Measurements from ENCODE around the gene MTHFS.
"Not testable (repeated sequence)": the region's sequence is repeated elsewhere in the genome, so short reads cannot be mapped to it uniquely, and the experiment has no call there.

MTHFS gene

DNA sequence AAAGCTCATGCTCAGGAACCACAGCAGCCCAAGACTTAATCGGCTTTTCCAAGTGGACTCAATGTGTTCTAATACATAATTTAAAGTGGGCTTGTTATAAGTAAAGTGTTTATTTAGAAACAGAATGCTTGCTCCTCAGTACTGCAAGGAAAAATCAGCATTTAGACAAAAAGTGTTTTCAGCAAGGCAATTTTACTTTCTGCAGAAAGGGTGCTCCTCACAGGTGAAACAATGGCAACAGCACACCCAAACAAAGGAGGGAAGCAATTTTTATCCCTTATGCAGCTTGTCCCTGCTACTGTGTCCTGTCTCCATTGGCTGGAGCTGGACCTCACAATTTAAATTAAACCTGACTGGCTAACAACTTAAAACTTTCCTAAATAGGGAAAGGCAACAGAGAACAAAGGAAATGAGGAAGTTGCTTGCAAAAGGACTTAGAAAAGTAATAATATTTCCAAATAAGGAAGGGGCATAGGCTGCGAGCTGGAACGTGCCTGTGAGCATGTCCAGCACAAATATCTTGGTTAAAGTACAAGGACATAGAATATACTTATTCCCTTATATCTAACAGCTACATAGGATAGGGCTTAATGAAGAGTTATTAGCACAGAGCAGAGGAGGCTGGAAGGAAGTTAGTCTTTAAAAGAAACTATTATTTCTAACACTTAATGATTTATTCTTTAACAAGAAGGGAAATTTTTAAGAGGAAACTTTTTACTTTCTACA, 19.1 kb upstream of the MTHFS start:
- DNase-seq (ENCODE audit: low read depth): not testable (repeated sequence)

DNA sequence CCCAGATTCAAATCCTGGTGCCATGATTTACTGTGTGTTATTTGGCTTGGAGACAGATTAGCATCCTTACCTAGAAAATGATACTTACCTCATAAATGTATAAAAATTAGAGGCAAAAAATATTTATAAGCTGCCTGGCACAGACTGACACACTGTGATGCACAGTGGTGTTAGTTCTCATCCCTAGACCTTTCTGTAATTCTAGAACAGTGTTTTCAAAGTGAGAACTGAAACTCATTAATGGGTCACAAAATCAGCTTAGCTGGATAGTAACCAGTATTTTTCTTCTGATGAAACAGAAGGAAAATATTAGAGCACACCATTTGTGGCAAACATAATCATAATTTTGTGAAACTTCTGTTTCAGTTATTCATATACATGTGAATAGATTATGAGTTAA, 17.9 kb upstream of the MTHFS start:
- DNase-seq (ENCODE audit: low read depth): no peak

DNA sequence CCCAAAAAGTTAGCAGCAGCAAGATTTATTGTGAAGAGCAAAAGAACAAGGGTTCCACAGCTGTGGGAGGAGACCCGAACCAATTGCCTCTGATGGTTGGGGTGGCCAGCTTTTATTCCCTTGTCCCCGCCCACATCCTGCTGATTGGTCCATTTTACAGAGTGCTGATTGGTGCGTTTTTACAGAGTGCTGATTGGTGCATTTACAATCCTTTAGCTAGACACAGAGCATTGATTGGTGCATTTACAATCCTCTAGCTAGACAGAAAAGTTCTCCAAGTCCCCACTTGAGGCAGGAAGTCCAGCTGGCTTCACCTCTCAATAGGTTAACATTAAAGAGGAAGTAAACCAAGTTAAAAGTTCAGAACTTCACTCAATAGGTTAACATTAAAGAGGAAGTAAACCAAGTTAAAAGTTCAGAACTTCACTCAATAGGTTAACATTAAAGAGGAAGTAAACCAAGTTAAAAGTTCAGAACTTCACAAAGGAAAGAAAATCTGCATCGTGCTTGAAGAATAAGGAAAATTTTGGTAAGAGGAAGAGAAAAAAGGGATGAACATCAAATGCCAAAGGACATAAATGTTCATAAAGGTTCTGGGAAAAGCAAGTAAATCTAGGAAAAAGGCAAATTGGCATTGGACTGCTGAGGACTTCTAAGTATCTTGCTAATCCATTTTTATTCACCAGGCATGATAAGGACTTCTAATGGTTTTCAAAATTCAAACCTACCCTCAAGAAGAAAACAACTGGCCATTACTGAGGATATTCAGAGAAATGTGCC, 12.9 kb upstream of the MTHFS start:
- not testable (repeated sequence) for DNase-seq (ENCODE audit: low read depth)

DNA sequence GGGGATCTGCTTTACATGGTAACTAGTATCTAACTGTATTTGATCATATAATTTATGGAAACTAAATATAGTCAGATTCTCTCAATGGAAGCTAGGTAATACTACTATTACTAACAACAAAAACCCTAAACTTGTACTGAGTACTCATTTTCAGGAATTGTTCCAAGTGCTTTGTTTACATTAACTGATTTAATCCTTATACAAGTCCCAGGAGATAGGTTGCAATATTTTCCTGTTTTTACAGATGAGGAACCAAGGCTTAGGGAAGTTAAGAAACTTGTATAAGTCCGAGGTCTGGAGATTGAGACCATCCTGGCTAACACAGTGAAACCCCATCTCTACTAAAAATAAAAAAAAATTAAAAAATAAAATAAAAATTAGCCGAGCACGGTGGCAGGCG, 7.5 kb upstream of the MTHFS start:
- no peak for DNase-seq (ENCODE audit: low read depth)

DNA sequence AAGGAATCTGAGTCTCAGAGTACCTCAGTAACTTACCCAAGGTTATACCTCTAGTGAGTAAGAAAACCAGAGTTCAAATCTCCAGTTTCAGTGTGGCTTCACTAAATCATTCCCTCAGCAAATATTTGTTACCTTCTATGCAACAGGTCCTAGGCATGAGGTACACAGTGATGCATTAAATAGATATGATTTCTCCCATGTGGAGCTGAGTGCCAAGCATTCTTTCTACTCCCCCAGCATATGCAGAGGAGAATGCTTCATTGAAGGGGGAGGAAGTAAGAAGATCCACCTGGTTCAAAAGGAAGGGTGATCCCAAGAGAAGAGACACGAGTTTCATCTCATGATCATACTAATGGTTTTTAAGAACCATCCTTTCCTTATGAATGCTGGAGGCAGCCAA, 6.8 kb upstream of the MTHFS start:
- no peak for DNase-seq (ENCODE audit: low read depth)

DNA sequence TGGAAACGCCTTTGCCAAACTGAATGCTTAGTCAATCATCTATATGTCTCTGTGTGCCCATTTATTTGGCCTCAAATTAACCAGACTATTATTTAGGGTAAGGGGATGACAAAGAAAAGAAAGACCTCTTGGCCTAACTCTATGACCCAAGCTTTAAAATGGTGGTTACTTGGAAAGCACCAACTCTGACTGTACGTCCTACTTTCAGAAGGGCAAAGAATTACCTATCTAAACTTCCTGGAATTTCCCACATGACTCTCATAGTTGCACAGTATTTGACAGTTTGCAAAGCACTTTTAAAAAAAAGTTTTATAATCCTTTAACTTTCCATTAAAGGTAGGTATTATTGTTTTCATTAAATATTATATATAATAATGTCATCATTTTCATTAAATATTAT, 6.3 kb upstream of the MTHFS start:
- no peak for DNase-seq (ENCODE audit: low read depth)

DNA sequence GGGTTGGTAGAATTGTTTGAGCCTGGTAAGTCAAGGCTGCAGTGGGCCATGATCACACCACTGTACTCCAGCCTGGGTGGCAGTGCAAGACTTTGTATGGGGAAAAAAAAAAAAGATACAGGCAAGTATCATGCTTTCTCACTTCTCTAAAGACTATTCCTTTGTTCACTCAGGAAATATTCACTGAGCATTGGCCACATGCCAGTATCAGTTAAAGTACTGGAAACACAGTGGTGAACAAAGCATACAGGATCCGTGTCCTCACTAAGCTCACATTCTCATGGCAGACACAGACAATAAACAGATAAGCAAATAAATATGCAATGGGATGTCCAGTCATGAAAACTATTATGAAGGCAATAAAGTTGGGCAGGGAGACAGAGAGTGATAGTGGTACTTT, 5.1 kb upstream of the MTHFS start:
- DNase-seq (ENCODE audit: low read depth): no peak

DNA sequence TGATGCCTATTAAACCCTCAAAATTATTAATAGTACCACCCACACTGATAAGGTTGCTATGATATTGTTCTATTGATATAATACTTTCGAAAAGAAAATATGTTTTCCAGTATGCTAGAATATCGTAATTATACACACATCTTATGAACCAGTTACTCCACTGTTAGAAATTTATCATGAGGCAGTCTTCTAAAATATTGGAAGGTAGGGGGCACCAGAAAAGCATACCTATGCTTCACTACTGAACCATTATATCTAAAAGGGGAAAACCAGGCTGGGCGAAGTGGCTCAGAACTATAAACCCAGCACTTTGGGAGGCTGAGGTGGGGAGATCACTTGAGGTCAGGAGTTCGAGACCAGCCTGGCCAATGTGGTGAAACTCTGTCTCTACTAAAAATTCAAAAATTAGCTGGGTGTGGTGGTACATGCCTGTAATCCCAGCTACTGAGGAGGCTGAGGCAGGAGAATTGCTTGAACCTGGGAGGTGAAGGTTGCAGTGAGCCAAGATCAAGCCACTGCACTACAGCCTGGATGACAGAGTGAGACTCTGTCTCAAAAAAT, 4.1 kb upstream of the MTHFS start:
- DNase-seq (ENCODE audit: low read depth): not testable (repeated sequence)

DNA sequence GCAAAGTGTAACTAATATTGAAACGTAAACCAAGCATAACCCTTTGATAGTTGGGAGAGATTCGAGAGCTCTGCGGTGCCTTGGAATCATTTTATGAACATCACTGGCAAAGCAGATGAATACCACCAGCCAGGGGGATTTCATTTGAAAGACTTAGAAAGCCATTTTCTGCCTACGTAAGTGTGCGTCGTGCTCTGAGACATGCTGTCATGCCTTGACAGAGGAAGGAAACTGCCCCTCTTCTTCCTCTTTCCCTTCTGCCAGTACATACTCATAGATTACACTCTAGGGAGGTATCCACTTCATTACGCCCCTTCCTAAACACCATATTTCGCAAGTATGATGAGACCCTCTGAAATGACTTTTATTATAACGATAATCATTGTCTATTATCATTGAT, 3.3 kb upstream of the MTHFS start:
- no peak for DNase-seq (ENCODE audit: low read depth)

DNA sequence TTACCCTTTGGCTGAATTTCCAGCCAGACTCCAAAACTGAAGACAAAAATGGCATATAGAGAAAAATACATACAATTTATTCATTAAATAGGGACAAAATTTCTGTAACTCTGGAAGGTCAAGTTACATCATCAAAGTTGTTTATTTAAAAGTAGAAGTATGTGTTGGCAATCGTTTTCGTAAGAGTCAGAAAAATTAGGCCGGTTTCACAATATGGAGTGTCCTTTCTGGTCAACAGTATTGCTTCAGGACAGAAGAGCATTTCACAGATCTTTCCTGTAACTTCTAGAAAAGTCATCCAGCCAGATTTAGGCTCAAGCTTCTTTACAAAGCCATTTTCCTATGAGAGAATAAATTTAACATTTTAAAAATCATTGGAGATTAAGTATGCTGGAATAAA, 2.0 kb upstream of the MTHFS start:
- not testable (repeated sequence) for DNase-seq (ENCODE audit: low read depth)

DNA sequence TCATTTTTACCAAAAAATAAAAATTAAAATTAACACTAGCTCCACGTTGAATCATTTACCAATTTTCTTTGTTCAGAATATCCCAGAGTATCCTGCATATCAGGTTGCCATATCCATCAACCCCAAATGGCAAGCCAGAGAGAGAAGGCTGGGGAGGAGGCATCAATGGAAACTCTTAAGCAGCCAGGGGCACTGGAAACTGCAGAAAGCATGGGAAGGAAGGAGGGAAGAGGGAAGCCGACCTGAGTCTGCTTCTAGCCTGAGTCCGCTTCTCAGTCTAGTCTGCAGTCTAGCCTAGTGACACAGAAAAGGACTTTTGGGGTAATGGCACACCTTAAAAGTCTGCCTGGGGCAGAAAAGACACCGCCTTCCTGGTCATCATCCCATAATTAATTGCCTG, 1.6 kb upstream of the MTHFS start:
- no peak for DNase-seq (ENCODE audit: low read depth)

DNA sequence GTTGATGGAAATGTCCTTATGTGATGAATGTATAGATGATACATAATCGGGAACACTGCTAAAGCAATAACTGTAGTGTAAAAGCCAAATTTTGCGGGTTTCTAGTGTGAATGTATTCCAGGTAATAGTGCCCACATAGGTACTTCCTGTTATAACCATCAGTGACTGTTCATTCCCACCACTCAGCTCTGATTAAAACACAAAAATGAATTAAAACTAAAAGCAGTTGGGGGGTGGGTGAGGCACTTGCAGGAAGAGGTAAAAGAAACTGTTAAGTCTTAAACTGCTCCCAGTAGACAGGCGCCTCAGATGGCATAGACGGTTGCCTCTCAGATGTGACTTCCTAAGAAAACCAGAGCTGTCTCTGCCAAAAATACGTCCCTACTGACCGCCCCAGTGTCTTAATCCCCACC, 893 bp upstream of the MTHFS start:
- no peak for DNase-seq (ENCODE audit: low read depth)

DNA sequence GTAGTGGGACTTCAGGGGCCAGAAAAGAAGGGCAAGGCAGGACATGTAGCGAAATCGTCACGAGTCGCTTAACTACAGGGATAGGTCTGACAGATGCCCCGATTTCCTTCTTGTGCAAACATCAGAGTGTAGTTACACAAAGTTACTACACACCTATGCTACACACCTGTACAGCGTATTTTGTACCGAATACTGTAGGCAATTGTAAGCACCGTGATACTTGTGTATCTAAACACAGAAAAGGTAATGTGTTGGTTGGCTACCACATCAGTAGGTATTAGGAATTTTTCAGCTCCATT, 515 bp upstream of the MTHFS start:
- DNase-seq (ENCODE audit: low read depth): no peak

DNA sequence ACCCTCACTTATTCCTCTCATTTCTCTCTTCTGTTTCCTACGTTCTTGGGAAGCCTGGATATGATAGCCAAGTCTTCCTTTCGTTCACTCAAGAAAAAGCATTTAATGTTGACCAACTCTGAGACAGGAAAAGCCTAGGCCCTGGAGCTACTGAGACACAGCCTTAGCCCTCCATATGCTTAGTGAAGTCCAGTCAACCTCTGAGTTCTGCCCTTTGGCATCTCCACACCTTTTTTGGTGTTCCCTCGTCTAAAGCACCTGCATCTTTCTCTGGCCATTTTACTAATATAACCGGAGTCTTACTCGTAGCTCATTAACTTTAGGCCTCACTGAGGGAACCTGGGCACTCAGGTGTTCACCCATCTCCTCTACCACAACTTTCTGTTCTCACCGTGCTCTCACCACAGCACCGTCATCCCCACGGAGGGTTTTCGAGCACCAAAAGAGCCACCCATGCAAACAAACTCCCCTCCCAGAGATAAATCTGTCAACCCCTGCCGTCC, 632 bp downstream of the MTHFS start:
- no peak for DNase-seq (ENCODE audit: low read depth)

DNA sequence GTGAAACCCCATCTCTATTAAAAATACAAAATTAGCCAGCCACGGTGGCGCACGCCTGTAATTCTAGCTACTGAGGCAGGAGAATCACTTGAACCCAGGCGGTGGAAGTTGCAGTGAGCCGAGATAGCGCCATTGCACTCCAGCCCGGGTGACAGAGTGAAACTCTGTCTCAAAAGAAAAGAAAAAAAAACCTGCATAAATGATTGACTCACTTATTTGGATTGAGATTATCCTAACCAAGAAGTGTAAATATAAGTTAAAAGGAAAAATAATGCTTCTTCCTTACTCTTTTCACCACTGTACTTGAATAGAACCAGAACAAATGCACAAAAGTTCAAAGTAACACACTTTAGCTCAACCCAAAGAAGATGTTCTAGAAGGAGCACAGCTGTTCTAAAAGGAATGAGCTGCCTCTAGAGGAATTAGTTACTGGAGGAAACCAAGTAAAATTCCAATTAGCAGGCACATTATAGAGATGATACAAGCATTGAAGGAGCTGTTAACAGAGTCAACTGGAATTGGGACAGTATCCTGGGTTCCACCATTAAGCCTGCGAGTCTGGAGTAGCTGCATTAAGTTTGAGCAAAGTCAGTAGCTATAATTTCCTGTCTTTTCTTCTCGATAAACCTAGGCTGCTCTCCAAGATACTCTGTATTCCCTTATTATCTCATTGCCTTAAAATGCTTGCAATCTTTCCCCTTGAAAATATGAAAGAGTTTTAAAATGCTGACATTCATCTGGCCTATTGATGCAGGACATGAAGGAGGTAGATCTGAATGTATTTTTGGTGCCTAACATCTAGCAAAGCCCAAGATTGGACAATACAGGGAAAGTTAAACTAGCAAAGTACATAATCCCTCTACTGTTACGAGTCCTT, 9.5 kb downstream of the MTHFS start:
- DNase-seq (ENCODE audit: low read depth): no peak

DNA sequence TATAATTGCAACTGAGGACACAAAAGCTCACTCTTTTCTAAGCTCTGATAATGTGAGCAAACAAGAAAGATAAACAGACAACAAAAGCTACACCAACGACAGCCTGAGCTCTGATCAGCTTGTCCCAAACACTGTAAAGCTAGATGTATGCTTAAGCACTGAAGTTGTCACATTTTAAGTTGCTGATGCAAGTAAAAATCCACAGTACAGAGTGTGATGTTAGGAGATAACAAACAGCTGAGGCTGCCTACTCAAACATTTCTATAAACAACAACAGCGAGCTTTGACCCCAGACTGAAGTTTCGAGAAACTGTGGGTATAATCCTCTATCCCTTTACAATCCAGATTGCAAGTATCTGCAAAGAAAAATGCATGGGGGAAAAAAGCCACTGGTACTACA, 10.7 kb downstream of the MTHFS start:
- no peak for DNase-seq (ENCODE audit: low read depth)

DNA sequence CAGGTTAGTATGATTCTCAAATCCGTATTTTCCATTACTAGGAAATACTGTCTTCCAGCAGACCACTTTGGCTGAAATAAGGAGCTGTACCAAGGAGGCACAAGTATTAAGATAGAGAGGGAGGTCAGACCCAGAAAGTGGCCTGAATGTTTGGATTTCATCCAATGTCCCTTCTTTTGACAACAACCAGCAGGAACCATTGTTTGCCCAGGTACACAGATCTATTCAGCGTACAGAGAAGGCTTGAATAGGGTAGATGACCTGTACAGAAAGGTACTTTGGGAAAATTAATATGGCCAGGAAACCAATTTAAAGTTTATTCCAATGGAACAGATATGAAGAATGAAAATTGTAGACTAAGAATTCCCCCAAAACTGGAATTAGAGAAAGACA, 12.6 kb downstream of the MTHFS start:
- no peak for DNase-seq (ENCODE audit: low read depth)

DNA sequence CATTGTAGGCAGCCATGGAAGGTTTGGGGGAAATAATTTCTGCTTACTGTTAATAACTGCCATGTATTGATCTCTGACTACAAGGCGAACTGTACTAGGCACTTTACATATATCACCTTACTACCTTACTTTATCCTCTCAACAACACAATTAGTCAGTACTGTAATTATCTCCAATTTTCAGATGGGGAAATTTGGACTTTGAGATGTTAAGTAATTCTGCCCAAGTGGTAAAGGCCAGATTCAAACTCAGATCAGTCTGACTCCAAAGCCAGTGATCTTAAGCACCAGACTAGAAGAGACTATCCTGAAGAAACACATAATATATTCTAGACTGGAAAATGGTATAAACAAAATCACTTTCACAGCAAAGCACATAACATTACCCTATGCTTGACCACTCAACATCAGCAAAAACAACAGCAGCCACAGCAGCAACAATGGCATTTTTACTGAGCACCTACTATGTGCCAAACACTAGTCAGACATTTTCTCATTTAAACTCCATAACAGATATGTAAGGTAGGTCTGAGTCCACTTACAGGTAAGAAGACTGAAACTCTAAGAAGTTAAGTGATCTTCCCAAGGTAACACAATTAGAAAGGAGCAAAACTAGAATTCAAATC, 13.1 kb downstream of the MTHFS start:
- no peak for DNase-seq (ENCODE audit: low read depth)

DNA sequence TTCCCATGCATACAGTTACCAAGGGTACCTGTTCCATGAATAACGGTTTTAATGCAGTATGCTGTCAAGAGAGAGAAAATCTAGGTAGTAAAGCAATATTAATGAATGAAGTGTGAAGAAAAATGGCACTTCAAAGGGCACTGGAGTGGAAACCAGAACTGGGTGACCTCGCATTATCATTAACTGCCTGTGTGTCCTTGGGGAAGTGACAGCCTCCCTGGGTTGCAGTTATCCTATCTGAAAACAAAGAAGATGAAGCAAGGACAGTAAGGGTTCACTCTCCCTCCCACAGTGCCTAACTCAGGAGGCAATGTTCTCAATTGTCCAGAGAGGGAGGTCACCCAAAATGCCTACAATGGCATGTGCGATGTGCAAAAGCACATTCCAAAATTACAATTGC, 15.1 kb downstream of the MTHFS start:
- no peak for DNase-seq (ENCODE audit: low read depth)

DNA sequence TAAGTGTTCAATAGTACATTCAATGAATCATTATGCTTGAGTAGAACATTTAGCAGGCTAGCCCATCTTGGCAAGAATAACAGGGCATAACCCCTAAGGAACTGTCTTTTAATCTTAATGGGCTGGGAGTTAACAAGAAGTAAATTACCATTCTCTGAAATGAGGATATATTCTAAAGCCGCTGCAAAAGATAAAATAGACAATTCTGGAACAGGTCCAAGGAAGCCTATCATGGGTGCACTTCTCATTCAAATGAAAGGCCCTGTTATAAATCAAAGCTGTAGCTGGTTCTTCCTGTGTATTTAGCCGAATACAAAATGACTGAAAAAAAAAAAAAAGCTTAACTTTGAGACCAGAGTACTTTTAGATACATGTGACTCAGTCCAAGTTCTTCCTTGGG, 15.6 kb downstream of the MTHFS start:
- no peak for DNase-seq (ENCODE audit: low read depth)

DNA sequence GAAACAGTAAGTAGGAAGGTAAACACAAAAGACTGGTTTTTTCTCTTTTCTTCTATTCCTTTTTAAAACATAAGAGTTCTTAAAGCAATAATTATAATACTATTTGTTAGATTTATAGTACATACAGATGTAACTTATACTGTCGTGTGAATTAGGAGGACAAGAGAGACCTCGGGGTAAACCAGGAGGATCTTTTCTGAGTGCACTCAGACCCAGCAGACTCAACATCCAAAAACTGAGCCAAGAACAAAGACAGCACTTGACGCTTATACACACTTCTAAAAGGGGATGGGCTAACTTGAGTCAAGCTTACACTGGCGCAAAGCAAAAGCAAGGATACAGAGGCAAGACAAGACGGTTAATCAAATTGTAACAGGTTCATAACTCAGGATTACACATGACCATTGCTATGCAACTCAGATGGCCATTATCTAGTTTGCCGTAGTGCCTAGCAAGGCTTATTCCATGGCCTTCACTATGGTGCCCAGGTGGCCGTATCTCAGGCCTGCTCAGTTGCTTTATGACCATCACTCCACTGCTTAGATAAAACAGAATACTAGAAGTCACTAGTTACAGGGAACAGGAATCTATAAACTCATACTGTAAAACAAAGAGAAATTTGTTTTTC, 18.6 kb downstream of the MTHFS start:
- DNase-seq (ENCODE audit: low read depth): no peak

DNA sequence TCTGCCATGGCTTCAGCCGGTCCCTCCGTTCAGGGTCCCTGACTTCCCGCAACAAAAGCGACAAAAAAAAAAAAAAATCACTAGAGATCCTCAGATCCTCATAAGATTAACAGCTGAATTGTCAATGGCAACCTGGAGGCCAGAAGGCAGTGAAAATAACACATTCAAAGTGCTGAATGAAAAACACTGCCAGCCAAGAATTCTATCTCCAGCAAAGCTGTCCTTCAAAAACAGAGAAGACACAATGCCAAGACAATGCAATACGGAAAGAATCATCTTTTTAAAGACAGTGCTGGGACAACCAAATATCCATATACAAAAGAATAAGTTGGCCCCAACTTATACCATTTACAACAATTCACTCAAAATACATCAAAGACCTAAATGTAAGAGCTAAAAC, 21.6 kb downstream of the MTHFS start:
- no peak for DNase-seq (ENCODE audit: low read depth)

All from stimulated activated CD4-positive, alpha-beta T cell treated with anti-CD3 and anti-CD28 coated beads, Interleukin-2, amount 100 ng/mL, for 4 hours (primary cell).